Measurements from ENCODE around the gene CYS1. TPM values are rescaled to one million over a fixed set of nuclear protein-coding genes. Genes with fewer than 3 reads are reported as not detected.

Gene CYS1
- total RNA-seq, 3 donors from 2014 or later = 0.58 to 5.1 (median 0.98) TPM

DNA sequence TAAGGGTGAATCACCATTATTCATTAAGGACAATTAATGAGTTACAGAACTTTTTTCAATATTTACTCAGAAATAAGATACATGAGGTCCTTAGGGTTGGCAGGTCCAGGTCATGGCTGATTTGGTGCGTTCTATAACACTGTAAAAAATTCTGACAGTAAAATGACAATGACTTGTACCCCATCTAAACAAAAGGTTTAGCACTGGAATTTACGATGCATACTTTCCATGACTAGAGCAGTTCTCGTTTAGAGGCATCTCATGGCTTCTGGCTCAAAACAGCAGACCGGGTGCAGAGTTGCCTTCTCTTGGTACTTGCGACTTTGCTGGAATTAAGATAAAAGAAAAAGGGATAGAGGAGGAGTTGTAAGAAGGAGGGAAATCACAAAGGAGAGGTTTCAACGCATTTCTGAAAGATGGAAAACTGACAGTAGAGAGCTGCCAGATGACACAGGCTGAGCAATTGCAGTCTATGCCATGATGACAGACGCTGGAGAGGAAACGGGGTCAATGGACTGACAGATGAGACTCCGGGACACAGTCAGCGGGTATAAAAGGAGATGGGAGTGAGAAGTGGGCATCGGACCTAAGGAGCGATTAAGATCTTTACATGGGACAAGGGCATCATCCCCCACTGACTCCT, 4.1 kb upstream of the CYS1 start:
- ATAC-seq (no peak), DNase-seq (no peak)
- Histone ChIP-seq H3K4me1 (ENCODE audit: low read depth) (peaks cover 11% of the 10 kb centered on the region), H3K36me3 (ENCODE audit: low read depth) (no peaks in the 10 kb centered on the region), H3K9me3 (no peaks in the 10 kb centered on the region), H3K4me3 (no peak overlapping the region)
- intact Hi-C loops (cut with DNase I, micrococcal nuclease) = no loop called here
- TF ChIP-seq, protein P1, sequence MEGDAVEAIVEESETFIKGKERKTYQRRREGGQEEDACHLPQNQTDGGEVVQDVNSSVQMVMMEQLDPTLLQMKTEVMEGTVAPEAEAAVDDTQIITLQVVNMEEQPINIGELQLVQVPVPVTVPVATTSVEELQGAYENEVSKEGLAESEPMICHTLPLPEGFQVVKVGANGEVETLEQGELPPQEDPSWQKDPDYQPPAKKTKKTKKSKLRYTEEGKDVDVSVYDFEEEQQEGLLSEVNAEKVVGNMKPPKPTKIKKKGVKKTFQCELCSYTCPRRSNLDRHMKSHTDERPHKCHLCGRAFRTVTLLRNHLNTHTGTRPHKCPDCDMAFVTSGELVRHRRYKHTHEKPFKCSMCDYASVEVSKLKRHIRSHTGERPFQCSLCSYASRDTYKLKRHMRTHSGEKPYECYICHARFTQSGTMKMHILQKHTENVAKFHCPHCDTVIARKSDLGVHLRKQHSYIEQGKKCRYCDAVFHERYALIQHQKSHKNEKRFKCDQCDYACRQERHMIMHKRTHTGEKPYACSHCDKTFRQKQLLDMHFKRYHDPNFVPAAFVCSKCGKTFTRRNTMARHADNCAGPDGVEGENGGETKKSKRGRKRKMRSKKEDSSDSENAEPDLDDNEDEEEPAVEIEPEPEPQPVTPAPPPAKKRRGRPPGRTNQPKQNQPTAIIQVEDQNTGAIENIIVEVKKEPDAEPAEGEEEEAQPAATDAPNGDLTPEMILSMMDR (IDR thresholded peaks at IDR 0.05) = no peak

DNA sequence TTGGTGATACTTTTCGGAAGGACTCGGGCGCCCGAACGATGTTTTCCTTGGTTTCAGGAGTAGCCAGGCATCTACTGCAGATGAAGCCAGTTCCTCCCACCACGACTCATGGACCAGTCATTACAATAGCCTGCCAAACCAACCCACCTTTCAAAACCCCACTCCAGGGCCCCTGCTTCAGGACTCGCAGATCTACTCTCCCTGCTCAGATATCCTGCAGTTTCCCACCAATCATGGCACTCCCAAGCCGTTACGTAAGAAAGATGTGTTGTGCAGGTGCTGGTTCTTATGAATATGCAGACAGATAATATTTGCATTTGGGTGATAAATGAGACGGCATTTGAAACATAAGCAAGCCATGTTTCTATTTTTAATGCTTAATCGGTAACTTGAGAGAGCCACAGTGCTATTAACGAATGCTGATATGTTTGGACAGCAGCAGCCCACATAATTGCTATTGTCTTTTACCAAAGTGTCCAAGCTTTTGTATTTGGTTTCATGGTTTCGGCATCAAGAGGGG, 3.5 kb upstream of the CYS1 start:
- DNase-seq (no peak), ATAC-seq (no peak)
- no peak overlapping the region for H3K4me3 ChIP-seq
- H3K9me3 ChIP-seq = no peaks in the 10 kb centered on the region
- H3K36me3 ChIP-seq (ENCODE audit: low read depth) = no peaks in the 10 kb centered on the region
- H3K4me1 ChIP-seq (ENCODE audit: low read depth) = peaks cover 16% of the 10 kb centered on the region
- intact Hi-C loops (cut with DNase I, micrococcal nuclease) = no loop called here
- TF ChIP-seq, protein P1 (IDR thresholded peaks at IDR 0.05) = no peak

DNA sequence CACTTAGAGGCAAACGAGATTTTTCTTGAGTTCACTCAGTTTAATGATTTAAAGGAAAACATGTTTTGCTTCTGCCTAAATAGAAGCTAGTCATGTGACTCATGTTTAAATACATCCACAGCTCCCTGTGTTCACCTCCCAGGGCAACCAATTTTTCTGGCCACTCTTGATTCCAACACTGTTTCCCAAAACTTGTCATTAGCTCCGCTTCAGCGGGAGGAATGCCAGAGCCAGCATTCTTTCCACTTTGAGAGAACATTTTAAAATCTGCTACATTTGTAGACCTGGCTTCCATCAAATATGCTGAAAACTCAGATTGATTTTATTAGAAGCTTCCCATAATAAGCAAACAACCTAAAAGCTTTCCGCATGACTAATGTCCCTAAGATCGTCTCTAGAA, 2.8 kb upstream of the CYS1 start:
- DNase-seq = no peak
- TF ChIP-seq, protein P1 (IDR thresholded peaks at IDR 0.05) = no peak
- no peak overlapping the region for H3K4me3 ChIP-seq
- intact Hi-C loops (cut with DNase I, micrococcal nuclease) = no loop called here
- peaks cover 16% of the 10 kb centered on the region for H3K4me1 ChIP-seq (ENCODE audit: low read depth)
- H3K36me3 ChIP-seq (ENCODE audit: low read depth) = no peaks in the 10 kb centered on the region
- ATAC-seq = no peak
- H3K9me3 ChIP-seq = no peaks in the 10 kb centered on the region

DNA sequence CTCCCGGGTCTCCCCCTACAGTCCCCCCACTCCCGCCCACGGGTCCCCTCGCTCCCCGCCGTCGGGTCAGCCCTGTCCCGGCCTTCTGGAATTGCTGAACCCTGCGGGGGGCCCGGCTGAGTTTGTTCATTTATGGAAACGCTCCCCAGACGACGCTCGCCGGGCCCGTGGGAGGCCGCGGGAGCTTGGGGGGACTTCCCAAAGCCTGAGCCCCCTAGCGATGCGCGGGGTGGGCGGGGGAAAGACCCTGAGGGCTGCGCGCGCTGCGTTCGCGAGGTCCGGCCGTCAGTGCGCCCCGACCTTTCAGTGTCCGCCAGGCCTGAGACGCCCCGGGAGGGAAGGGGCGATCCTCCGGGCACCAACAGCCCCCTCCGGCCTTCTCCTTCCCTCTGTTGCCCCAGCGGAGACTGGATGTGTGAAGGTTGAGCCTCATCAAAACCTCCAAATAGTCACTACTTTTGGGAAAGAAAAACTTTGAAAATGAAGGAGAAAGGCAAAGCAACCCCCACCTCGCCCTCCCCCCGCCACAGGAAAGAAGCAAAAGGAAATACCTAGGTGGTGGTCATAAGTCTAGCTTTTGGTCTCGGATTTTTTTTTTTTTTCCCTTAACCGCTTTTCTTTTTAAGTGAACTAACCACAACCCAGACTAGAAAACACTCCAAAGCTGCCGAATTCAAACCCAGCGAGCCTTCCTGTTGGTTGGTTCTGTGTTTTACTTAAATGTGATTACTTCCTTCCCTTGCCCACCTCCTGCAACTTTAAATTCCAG, 509 bp upstream of the CYS1 start:
- H3K36me3 ChIP-seq (ENCODE audit: low read depth) = no peaks in the 10 kb centered on the region
- H3K4me3 ChIP-seq = no peak overlapping the region
- DNase-seq (peak in 1 of 3 donors; percentile 41), ATAC-seq (no peak)
- TF ChIP-seq, protein P1 (IDR thresholded peaks at IDR 0.05) = no peak
- no peaks in the 10 kb centered on the region for H3K9me3 ChIP-seq
- intact Hi-C loops (cut with DNase I, micrococcal nuclease) = no loop called here
- H3K4me1 ChIP-seq (ENCODE audit: low read depth) = peaks cover 16% of the 10 kb centered on the region

DNA sequence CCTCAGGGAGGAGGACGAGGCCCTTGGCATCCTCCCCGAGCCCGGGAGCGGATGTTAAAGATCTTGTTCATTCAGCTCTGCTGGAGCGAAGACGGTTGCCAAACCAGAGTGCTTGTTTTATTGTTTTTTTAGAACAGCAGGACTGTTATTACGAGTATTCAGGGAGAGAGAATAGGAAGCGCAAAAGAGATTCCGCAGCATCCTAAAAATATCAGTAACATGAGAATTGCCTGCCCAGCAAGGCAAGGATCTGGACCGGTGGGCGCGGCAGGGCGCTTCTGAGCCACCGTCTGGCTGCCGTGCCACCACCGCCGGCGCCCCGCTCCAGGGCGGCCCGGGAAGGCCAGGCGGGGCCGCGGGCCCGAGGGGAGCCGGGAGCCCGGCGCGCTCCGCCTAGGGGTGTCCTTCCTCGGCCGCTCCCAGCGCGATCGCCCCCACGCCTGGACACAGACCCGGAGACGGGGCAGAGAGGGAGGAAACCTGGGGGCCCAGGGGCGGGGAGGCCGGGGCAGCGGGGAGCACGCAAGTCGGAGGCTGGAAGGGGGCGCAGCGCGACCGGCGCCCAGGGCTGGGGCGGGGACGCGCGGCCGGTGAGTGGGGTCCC, 843 bp downstream of the CYS1 start:
- Histone ChIP-seq H3K9me3 (no peaks in the 10 kb centered on the region), H3K4me1 (ENCODE audit: low read depth) (peaks cover 16% of the 10 kb centered on the region), H3K36me3 (ENCODE audit: low read depth) (no peaks in the 10 kb centered on the region), H3K4me3 (no peak overlapping the region)
- DNase-seq (peak in 1 of 3 donors; percentile 40), ATAC-seq (peak; percentile 63)
- TF ChIP-seq, protein P1 (IDR thresholded peaks at IDR 0.05) = no peak
- intact Hi-C loops (cut with DNase I, micrococcal nuclease) = loop anchor here in 1 of 2 donors (10.0 kb wide), 1 partner anchor 355 kb away; no protein-coding TSS in a partner anchor

Data from mucosa of descending colon (tissue), 3 donors.